Ovary (tissue), 3 donors: ENCODE measurements around the gene AGPAT2.

Source experiments
- CTCF ChIP-seq, 3 donors: fragments of 450-650 bp in 2 of 3; fragments of 200-600 bp in 1 of 3; IDR thresholded peaks; one replicate each; pipeline versions ENCODE4 v1.5.1 to v1.8.0; 2016 to 2022; ENCODE audit warnings: antibody characterized with exemption in 3 of 3, mild to moderate bottlenecking in 1 of 3
- EP300 ChIP-seq: sonication (generic); formaldehyde crosslinking; IDR thresholded peaks from one replicate; pipeline ENCODE4 v1.6.1; 2017; ENCODE audit warnings: antibody characterized with exemption
- POLR2A ChIP-seq: fragments of 450-650 bp; IDR thresholded peaks from one replicate; pipeline ENCODE4 v1.6.1; 2017; ENCODE audit warnings: antibody characterized with exemption, mild to moderate bottlenecking, moderate library complexity
- donor health status: DM: no; HTN: no; CAD: no.

- TF ChIP-seq POLR2A (no peak), CTCF (IDR thresholded peaks at IDR 0.05) (no peak), EP300 (no peak)
Measured at GRCh38 chr9:136688274-136689107, 1.2 kb upstream of the AGPAT2 start.
